KOPT-K1 (cell line): ENCODE data around the gene C4orf36.

Experiments
- H3K27ac ChIP-seq: fragments of 200-600 bp; sonication (generic); 2 replicates; pipeline ENCODE4 v1.5.1; 2016; ENCODE audit warnings: antibody characterized with exemption, mild to moderate bottlenecking, low read depth, low read length; ENCODE audit not compliant: poor library complexity, severe bottlenecking
- H3K36me3 ChIP-seq: fragments of 200-600 bp; sonication (generic); 2 replicates; pipeline ENCODE4 v1.5.1; 2017; ENCODE audit warnings: antibody characterized with exemption, mild to moderate bottlenecking, low read length, moderate library complexity; ENCODE audit not compliant: insufficient read depth
- H3K9me3 ChIP-seq: fragments of 200-600 bp; sonication (generic); 2 replicates; pipeline ENCODE4 v1.5.1; 2017; ENCODE audit warnings: antibody characterized with exemption, low read length, mild to moderate bottlenecking; ENCODE audit not compliant: insufficient read depth, poor library complexity, severe bottlenecking

C4orf36 gene

GRCh38 chr4:86924811-86925210 lies 32.6 kb upstream of the C4orf36 start:
- Histone ChIP-seq H3K36me3 (no peaks in the 10 kb centered on the region), H3K9me3 (no peaks in the 10 kb centered on the region), H3K27ac (no peak overlapping the region)

DNA sequence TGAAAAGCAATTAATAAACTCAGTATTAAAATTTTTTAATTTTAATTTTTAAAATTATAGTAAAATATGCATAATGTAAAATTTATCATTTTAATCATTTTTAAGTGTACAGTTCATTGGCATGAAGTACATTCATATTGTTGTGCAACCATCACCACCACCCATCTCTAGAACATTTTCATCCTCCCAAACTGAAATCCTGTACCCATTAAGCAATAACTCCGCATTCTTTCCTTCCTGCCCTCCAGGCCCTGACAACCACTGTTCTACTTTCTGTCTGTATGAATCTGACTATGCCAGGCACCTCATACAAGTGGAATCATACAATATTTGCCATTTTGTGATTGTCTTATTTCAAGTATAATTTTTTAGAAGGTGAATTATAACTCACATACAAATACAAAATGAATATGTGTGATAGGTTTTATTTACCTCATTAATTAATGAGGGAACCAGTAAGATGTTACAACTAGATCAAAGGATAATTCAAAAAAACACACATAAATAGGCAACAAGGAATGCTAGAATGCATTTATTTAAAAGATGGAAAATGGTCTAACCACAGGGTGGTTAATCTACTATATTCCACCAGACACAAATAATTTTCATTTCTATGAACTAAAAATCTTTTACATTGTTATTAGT lies 29.5 kb upstream of the C4orf36 start:
- Histone ChIP-seq H3K36me3 (no peaks in the 10 kb centered on the region), H3K9me3 (no peaks in the 10 kb centered on the region), H3K27ac (no peak overlapping the region)

GRCh38 chr4:86919561-86920223 lies 27.5 kb upstream of the C4orf36 start:
- no peaks in the 10 kb centered on the region for H3K9me3 ChIP-seq
- H3K27ac ChIP-seq = no peak overlapping the region

GRCh38 chr4:86918539-86919072 lies 26.4 kb upstream of the C4orf36 start:
- H3K27ac ChIP-seq = no peak overlapping the region
- no peaks in the 10 kb centered on the region for H3K36me3 ChIP-seq
- no peaks in the 10 kb centered on the region for H3K9me3 ChIP-seq

More at GRCh38 chr4:86919561-86920223, 27.5 kb upstream of the C4orf36 start:
- H3K36me3 ChIP-seq = no peaks in the 10 kb centered on the region

GRCh38 chr4:86917212-86918039 lies 25.2 kb upstream of the C4orf36 start:
- Histone ChIP-seq H3K27ac (no peak overlapping the region), H3K9me3 (no peaks in the 10 kb centered on the region), H3K36me3 (no peaks in the 10 kb centered on the region)

DNA sequence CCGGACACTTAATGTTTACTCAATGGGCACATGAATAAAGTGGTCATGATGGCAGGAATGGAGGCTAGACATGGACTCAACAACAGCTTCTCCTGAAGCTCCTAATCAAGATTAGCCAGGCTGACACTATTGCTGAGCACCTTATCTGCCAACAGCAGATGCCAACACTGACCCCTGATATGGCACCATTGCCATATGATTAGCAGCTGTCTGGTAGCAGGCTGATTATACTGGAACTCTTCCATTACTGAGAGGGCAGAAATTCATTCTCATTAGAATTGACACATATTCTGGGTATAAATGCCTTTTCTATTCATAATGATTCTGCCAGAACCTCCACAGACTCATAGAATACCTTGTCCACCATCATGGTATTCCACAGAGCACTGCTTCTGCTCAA lies 24.2 kb upstream of the C4orf36 start:
- H3K36me3 ChIP-seq = no peaks in the 10 kb centered on the region
- H3K27ac ChIP-seq = no peak overlapping the region
- no peaks in the 10 kb centered on the region for H3K9me3 ChIP-seq

DNA sequence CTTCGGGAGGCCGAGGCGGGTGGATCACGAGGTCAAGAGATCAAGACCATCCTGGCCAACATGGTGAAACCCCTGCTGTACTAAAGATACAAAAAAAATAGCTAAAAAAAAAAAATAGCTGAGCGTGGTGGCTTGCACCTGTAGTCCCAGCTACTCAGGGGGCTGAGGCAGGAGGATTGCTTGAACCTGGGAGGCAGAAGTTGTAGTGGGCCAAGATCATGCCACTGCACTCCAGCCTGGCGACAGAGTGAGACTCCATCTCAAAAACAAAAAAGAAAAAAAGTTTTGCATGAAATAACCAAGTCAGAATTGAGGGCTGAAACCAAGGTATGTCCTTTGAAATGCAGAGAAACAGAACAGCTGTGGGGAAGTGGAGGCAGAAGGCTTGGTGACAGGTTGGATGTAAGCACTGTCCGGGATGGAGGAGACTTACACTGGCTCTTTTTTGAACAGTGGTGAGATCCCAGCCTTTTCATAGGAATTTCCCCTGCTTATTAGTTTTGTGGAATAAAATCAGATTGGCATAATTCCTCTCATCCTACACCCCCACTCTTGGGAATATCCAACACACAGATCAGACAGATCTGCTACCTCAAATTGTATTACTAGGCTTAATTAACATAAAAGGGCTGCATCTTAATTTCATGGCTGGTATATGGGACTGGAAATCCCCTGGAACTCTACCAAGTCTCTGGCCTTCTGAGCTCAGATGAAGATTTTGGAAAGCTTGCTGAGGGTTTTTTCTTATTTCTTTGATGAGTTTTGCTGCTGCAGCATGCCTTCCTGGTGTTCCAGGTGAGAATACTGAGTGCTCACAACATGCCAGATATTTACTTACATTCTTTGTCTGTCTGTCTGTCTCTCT lies 18.8 kb upstream of the C4orf36 start:
- H3K27ac ChIP-seq = no peak overlapping the region

DNA sequence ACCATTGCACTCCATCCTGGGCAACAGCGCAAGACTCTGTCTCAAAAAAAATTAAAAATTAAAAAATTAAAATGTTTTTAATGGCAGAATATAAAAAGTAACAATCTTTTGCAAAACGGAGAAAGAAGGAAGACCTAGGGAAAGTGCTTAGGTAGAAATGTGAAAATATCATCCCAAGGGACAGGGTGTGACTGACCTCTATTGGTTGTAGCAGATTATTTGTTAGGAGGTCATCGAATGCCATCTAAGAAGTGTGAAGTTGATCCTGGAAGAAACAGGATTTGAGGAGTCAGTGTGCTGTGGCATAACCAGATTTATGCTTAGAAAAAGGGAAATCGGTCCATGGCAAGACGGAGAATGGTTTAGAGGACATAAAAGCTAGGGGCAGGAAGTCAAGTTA lies 18.1 kb upstream of the C4orf36 start:
- H3K36me3 ChIP-seq = no peaks in the 10 kb centered on the region
- H3K27ac ChIP-seq = no peak overlapping the region
- no peaks in the 10 kb centered on the region for H3K9me3 ChIP-seq

More for the DNA sequence above, 18.8 kb upstream of the C4orf36 start:
- H3K36me3 ChIP-seq = no peaks in the 10 kb centered on the region
- no peaks in the 10 kb centered on the region for H3K9me3 ChIP-seq

GRCh38 chr4:86909546-86910295 lies 17.5 kb upstream of the C4orf36 start:
- Histone ChIP-seq H3K27ac (no peak overlapping the region), H3K36me3 (no peaks in the 10 kb centered on the region), H3K9me3 (no peaks in the 10 kb centered on the region)

GRCh38 chr4:86908251-86908657 lies 16.0 kb upstream of the C4orf36 start:
- no peaks in the 10 kb centered on the region for H3K9me3 ChIP-seq
- no peak overlapping the region for H3K27ac ChIP-seq
- H3K36me3 ChIP-seq = no peaks in the 10 kb centered on the region

- Histone ChIP-seq H3K36me3 (no peaks in the 10 kb centered on the region), H3K27ac (no peak overlapping the region), H3K9me3 (no peaks in the 10 kb centered on the region)
These were observed 9.6 kb upstream of the C4orf36 start for GRCh38 chr4:86901864-86902263.

DNA sequence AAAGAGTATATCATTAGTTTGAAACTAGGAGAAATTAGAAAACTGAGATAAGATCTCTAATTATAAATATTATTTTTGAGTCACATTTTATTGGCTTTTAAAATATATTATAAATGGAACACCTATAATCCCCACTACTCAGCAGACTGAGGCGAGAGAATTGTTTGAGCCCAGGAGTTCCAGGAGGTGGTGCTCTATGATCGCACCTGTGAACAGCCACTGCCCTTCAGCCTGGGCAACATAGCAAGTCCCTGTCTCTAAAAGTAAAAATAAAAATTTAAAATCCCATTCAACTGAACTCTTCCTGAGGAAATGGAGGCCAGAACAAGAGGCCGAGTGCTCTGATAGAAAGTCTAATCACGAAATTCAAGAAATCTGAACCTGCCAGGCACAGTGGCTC lies 6.3 kb upstream of the C4orf36 start:
- Histone ChIP-seq H3K27ac (no peak overlapping the region), H3K9me3 (no peaks in the 10 kb centered on the region), H3K36me3 (no peaks in the 10 kb centered on the region)

DNA sequence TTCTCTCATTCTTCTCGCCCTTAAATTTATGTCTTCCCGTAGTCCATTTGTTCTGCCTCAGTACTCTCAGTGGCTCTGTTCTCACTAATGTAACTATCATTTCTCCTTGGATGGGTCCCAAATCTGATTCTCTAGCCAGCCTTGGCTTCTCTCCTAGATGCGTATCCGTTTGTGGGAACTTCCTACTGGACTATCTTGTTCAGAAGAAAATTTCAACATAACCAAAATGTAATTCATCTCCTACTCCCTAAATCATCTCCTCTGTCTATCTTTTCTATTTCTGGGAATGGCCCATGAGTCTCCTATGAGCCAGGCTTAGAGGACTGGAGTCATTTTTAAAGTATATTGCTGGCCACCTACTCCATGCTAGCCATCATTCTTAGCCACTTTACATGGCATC lies 4.4 kb upstream of the C4orf36 start:
- no peaks in the 10 kb centered on the region for H3K36me3 ChIP-seq
- H3K9me3 ChIP-seq = no peaks in the 10 kb centered on the region
- H3K27ac ChIP-seq = no peak overlapping the region
